D721Med (cell line): ENCODE measurements around the gene NDUFV1.

Experiments used
- DNase-seq: peaks from one replicate; pipeline ENCODE4 v3.0.0; 2011; ENCODE audit warnings: low spot score; ENCODE audit not compliant: insufficient read length
- FAIRE-seq: peaks from 2 replicates; lab custom pipeline; 2011; peaks lifted over from hg19 to GRCh38; lab: Jason Lieb, UNC
- TF ChIP-seq, protein P1 (sequence below): IDR thresholded peaks from 2 replicates; pipeline ENCODE4 v1.5.1; 2012; ENCODE audit warnings: mild to moderate bottlenecking, control low read depth; ENCODE audit not compliant: insufficient read depth; ENCODE audit errors: missing control alignments

NDUFV1 gene

DNA sequence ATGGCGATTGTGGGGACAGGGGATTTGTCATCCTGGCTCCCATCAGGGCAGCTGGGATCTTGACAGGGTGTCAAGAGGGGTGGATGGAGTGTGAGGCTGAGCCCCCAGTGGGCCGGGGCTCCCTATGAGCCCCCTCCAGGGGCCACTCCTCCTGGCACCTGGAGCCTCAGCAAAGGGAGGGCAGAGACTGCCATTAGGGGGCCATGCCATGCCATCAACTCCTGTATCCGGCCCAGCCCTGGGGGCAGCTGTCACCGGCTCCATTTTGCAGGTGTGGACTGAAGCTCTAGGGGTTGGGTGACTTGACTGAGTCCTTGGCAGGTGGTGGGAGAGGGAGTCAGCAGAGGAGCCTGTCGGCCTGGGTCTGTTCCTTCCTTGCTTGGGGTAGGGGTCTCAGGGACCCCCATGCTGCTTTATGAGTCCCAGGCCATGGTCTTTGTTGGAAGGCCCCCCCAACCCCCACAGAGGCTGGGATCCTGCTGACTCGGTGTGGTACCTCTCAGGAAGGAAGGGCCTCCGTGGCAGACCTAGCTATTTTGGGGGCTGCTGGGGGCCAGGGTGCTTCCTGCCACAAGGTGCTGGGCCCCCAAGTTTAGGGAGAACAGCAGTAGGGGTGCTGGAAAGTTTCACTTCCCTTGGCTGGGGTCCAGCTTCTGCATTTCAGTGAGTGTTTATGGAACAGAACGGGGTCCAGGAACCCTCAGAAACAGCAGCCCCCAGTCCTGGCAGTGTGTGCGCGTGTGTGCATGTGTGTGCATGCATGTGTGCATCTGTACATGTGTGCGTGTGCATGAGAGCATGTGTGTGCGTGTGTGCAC lies 42.3 kb downstream of the NDUFV1 start:
- FAIRE-seq (no peak), DNase-seq (no peak)
- TF ChIP-seq, protein P1, sequence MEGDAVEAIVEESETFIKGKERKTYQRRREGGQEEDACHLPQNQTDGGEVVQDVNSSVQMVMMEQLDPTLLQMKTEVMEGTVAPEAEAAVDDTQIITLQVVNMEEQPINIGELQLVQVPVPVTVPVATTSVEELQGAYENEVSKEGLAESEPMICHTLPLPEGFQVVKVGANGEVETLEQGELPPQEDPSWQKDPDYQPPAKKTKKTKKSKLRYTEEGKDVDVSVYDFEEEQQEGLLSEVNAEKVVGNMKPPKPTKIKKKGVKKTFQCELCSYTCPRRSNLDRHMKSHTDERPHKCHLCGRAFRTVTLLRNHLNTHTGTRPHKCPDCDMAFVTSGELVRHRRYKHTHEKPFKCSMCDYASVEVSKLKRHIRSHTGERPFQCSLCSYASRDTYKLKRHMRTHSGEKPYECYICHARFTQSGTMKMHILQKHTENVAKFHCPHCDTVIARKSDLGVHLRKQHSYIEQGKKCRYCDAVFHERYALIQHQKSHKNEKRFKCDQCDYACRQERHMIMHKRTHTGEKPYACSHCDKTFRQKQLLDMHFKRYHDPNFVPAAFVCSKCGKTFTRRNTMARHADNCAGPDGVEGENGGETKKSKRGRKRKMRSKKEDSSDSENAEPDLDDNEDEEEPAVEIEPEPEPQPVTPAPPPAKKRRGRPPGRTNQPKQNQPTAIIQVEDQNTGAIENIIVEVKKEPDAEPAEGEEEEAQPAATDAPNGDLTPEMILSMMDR = no peak

DNA sequence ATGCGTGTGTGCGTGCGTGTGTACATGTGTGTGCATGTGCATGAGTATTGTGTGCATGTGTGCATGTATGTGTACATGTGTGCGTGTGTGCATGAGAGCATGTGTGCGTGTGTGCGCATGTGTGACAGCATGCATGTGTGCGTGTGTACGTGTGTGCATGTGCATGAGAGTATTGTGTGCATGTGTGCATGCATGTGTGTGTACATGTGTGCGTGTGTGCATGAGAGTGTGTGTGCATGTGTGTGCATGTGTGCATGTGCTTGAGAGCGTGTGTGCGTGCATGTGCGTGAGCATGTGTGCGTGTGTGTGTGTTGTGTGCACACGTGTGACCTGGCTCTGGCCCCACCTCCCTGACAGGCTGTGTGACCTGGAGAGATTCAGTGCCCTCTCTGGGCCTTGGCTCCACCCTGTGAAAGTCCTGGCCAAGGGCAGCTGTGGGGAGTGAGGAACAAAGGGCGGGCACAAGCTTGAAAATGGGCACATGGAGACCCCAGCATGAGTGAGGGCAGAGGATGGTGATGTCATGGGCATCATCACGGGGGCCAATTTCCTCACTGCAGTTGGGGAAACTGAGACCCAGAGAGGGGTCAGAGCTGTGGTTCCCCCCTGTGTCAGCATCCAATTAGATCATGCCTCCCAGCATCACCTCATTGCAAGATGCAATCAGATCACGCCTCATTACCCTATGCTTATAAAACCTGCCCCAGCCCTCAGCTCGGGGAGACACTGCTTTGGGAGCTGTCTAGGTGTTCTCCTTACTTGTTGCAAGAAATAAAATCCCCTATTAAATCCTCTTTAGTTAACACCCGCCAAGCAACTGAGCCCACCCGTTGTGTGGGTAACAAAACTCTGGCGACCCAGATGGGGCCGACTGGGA lies 43.1 kb downstream of the NDUFV1 start:
- TF ChIP-seq, protein P1 = no peak
- FAIRE-seq (no peak), DNase-seq (no peak)

DNA sequence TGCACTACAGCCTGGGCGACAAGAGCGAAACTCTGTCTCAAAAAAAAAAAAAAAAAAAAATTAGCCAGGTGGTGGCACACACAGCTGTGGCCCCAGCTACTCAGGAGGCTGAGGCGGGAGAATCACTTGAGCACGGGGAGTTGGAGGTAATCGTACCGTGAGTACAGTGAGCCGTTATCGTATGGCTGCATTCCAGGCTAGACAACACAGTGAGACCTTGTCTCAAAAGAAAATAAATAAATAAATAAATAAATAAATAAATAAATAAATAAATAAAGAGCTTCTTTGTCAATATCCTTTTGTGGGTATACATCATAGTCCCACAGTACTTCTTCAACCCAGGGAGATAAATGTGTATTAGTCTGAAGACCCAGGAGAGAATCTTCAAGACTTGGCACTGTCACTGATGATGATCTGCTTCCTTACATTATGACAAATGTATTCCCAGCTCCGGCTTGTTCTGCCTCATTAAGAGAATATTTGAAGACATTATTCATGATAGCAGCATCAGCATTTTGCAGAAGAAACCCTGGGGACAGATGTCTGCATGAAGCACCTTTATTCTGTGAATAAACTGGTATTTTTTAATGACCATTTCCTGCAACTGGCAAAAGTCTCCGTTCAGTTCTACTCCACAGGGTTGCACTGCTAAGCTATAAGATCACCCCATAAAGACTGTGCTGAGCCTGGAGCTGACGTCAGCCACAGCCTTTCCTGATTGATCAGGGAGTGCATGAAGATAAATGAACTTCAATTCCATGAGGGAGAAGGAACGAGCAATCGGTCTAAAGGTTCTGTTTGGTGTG lies 45.4 kb downstream of the NDUFV1 start:
- FAIRE-seq (no peak), DNase-seq (no peak)
- TF ChIP-seq, protein P1 = no peak

DNA sequence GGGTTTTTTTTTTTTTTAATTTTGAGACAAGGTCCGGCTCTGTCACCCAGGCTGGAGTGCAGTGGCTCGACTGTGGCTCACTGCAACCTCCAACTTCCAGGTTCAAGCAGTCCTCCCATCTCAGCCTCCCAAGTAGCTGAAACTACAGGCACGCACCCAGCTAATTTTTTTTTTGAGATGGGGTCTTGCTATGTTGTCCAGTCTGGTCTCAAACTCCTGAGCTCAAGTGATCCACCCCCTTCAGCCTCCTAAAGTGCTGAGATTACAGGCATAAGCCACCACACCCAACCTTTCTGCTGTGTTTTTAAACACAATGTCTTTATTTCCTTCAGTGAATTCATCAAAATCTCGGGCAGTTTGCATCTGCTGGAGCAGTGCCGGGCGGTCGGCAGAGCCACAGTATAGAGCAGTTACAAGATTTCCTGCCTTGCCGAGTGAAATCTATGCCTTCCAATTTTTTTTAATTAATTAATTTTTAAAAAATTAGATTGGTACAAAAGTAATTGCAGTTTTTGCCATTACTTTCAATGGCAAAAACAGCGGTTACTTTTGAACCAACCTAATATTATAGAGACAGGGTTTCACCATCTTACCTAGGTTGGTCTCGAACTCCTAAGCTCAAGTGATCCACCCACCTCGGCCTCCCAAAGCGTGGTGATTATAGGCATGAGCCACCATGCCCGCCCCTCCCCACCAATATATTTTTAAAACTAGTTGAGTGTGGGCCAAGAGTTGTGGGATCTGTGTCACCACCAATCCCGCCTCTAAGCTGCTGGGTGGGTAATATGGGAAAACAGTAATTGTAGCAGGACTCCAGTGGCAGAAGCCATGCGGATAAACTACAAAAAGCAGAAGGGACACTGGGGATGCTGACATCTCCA lies 46.5 kb downstream of the NDUFV1 start:
- TF ChIP-seq, protein P1 = no peak
- DNase-seq (no peak), FAIRE-seq (no peak)

DNA sequence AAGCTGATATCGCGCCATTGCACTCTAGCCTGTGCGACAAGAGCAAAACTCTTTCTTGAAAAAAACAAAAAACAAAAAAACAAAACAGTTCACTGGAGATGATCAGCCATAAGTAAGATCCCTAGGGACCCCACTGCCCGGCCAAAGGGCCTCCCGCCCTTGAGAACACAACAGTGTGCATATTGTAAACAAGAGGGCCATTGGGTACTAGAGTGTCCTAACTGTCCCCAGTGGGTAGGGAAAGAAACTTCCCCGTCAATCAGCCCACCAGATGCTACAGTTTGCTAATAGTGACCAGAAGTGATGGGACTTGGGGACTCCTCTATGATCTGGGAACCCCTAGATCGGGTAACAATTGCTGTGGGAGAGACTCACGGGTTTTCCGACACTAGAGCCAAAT lies 47.5 kb downstream of the NDUFV1 start:
- TF ChIP-seq, protein P1 = no peak
- FAIRE-seq (no peak), DNase-seq (no peak)

DNA sequence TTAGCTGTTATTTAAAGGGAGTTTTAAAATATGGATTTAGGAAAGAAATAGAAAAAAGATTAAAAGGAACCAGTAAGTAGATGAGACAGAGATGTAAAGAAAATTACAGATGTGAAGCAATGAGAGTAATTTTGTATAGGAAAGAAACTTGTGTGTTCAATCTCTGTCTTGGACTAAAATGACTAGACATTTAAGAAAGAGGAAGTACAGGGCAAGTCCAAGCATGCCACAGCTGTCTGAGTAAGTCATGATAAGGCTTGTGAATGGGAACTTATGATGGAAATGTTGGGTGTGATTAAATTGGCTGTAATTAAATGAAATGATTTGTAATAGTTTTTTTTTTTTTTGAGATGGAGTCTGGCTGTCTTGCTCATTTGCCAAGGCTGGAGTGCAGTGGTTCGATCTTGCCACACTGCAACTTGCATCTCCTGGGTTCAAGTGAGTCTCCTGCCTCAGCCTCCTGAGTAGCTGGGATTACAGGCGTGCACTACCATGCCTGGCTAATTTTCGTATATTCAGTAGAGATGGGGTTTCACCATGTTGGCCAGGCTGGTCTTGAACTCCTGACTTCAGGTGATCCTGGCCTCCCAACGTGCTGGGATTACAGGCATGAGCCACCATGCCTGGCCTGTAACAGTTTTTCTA lies 49.7 kb downstream of the NDUFV1 start:
- FAIRE-seq (no peak), DNase-seq (no peak)
- TF ChIP-seq, protein P1 = no peak
